Caco-2 (cell line): Measurements from ENCODE around the gene ANP32E. TPM values are rescaled to one million over a fixed set of nuclear protein-coding genes. Genes with fewer than 3 reads are reported as not detected.

Source experiments
- BruUV-seq: library from RNA; stranded (reverse); fragments of 400-500 nt; replicated peaks from 2 replicates; lab custom pipeline; 2021; lab: Mats Ljungman, UMichigan
- CTCF ChIA-PET: fragments of 300-600 bp; sonication (Branson Sonifier 250); formaldehyde crosslinking; loops from one replicate; lab custom pipeline; 2022; ENCODE audit warnings: antibody characterized with exemption; lab: Charles Lee
- POLR2A ChIA-PET: fragments of 300-600 bp; sonication (Branson Sonifier 250); formaldehyde crosslinking; loops from one replicate; lab custom pipeline; 2022; ENCODE audit warnings: antibody characterized with exemption; lab: Charles Lee
- DNase-seq, 2 experiments: peaks; one replicate each; pipeline versions ENCODE4 v3.0.0 to v3.0.0-alpha.2; 2020 to 2022
- H3K27me3 ChIP-seq: replicated peaks from 2 replicates; pipeline ENCODE4 v1.6.0; 2011; ENCODE audit warnings: low read length; ENCODE audit not compliant: control insufficient read depth, insufficient read depth
- H3K36me3 ChIP-seq: 2 replicates; pipeline ENCODE4 v1.5.1; 2011; ENCODE audit warnings: low read length; ENCODE audit not compliant: control insufficient read depth, insufficient read depth
- H3K4me1 ChIP-seq: fragments of 250-450 bp; sonication (Bioruptor Pico); 2 replicates; pipeline ENCODE4 v1.5.1; 2020; ENCODE audit warnings: mild to moderate bottlenecking
- H3K4me3 ChIP-seq: 2 replicates; pipeline ENCODE4 v1.5.1; 2011; ENCODE audit warnings: low read depth, mild to moderate bottlenecking, control low read depth, low read length
- H3K9me3 ChIP-seq: fragments of 250-450 bp; sonication (Bioruptor Pico); 2 replicates; pipeline ENCODE4 v1.5.1; 2020; ENCODE audit warnings: mild to moderate bottlenecking, moderate library complexity
- H3K27ac Mint-ChIP-seq: one replicate; pipeline ENCODE4 v1.8.0; 2022; ENCODE audit warnings: mixed read lengths; ENCODE audit not compliant: unreplicated experiment
- H3K27me3 Mint-ChIP-seq: one replicate; pipeline ENCODE4 v1.8.0; 2022; ENCODE audit warnings: mixed read lengths; ENCODE audit not compliant: insufficient read depth, unreplicated experiment
- H3K36me3 Mint-ChIP-seq: one replicate; pipeline ENCODE4 v1.8.0; 2022; ENCODE audit warnings: mild to moderate bottlenecking, mixed read lengths; ENCODE audit not compliant: insufficient read depth, unreplicated experiment
- H3K4me1 Mint-ChIP-seq: one replicate; pipeline ENCODE4 v1.8.0; 2022; ENCODE audit warnings: low read depth, mixed read lengths; ENCODE audit not compliant: unreplicated experiment
- H3K4me3 Mint-ChIP-seq: one replicate; pipeline ENCODE4 v1.8.0; 2022; ENCODE audit warnings: mild to moderate bottlenecking, moderate library complexity, mixed read lengths; ENCODE audit not compliant: unreplicated experiment
- H3K9me3 Mint-ChIP-seq: one replicate; pipeline ENCODE4 v1.8.0; 2022; ENCODE audit warnings: mixed read lengths; ENCODE audit not compliant: unreplicated experiment
- intact Hi-C: fragments of 100-400 bp; cut with micrococcal nuclease; formaldehyde crosslinking; loops from one replicate; pipeline ENCODE4 v1.10.0; 2022; ENCODE audit not compliant: unreplicated experiment
- total RNA-seq: library from RNA; stranded (reverse); gene quantifications from 2 replicates; pipeline ENCODE4 v1.2.3, GENCODE V29; 2022
- TF ChIP-seq, protein P1 (sequence below), 2 experiments: fragments of 200-600 bp in 1 of 2; IDR thresholded peaks; 1 replicate in 1 of 2; 2 replicates in 1 of 2; pipeline versions ENCODE4 v1.5.1 to v1.8.0; 2011 to 2022; ENCODE audit warnings: antibody characterized with exemption in 1 of 2, control low read depth in 1 of 2, inconsistent platforms in 1 of 2, low read depth in 1 of 2, low read length in 1 of 2, mild to moderate bottlenecking in 1 of 2, moderate library complexity in 1 of 2; ENCODE audit not compliant: insufficient read depth in 1 of 2, severe bottlenecking in 1 of 2, unreplicated experiment in 1 of 2

ANP32E gene
- total RNA-seq, 1 experiment from 2014 or later: 26.8 TPM

DNA sequence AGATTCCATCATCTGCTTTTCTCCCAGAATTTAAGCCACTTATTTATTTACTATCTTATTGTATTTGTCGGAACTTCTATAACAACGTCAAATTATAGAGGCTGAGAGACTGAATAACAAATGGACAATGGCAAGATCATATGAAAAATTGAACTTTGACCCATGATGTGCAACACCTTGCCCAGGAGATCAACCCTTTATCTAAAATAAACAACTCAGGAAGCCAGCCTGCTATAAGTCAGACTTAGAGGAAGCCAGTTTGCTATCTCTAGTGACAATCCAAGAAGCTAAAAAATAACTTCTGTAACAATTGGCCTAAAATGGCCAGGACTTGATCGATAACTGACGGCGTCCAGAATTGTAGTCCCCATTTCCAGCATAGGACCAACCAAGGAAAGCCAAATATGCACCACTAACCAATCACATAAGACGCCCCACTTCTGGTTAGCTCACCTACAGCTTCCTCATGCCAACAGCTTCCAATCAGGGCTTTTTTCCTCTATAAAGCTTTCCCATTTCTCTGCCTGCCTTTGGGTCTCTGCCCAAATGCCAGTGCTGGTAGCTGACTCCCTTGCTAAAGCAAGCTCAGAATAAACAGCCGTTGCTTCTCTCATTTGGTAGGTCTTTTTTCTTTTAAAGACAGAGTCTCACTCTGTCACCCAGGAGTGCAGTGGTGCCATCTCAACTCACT, 28.5 kb downstream of the ANP32E start:
- ChIA-PET POLR2A (interaction anchor here (0.6 kb wide), 2 partner anchors 24 to 1210 kb away, joined by 3 read pairs; no protein-coding TSS in a partner anchor), CTCF (interaction anchor here (1.2 kb wide), 1 partner anchor 21 kb away, joined by 6 read pairs; no protein-coding TSS in a partner anchor)
- BruUV-seq: no TSS peak
- Histone ChIP-seq H3K4me1 (peaks cover 18% of the 10 kb centered on the region), H3K9me3 (peaks cover 4% of the 10 kb centered on the region; the same call in 1 of the 2 replicates), H3K27me3 (no peaks in the 10 kb centered on the region), H3K4me3 (no peak overlapping the region), H3K36me3 (no peaks in the 10 kb centered on the region)
- peak overlapping the region; percentile 27 for H3K4me3 Mint-ChIP-seq
- peak in 1 of 2 experiments; percentile 37 for DNase-seq
- intact Hi-C loops: no loop called here
- peaks cover 11% of the 10 kb centered on the region for H3K9me3 Mint-ChIP-seq
- H3K27ac Mint-ChIP-seq: no peak overlapping the region
- peaks cover 13% of the 10 kb centered on the region for H3K4me1 Mint-ChIP-seq
- no peaks in the 10 kb centered on the region for H3K27me3 Mint-ChIP-seq
- H3K36me3 Mint-ChIP-seq: no peaks in the 10 kb centered on the region
- TF ChIP-seq, protein P1, sequence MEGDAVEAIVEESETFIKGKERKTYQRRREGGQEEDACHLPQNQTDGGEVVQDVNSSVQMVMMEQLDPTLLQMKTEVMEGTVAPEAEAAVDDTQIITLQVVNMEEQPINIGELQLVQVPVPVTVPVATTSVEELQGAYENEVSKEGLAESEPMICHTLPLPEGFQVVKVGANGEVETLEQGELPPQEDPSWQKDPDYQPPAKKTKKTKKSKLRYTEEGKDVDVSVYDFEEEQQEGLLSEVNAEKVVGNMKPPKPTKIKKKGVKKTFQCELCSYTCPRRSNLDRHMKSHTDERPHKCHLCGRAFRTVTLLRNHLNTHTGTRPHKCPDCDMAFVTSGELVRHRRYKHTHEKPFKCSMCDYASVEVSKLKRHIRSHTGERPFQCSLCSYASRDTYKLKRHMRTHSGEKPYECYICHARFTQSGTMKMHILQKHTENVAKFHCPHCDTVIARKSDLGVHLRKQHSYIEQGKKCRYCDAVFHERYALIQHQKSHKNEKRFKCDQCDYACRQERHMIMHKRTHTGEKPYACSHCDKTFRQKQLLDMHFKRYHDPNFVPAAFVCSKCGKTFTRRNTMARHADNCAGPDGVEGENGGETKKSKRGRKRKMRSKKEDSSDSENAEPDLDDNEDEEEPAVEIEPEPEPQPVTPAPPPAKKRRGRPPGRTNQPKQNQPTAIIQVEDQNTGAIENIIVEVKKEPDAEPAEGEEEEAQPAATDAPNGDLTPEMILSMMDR (IDR thresholded peaks at IDR 0.05; ENCODE audit: insufficient read depth in 1 of 2, low read depth in 1 of 2, low read length in 1 of 2, severe bottlenecking in 1 of 2, unreplicated experiment in 1 of 2): no peak

DNA sequence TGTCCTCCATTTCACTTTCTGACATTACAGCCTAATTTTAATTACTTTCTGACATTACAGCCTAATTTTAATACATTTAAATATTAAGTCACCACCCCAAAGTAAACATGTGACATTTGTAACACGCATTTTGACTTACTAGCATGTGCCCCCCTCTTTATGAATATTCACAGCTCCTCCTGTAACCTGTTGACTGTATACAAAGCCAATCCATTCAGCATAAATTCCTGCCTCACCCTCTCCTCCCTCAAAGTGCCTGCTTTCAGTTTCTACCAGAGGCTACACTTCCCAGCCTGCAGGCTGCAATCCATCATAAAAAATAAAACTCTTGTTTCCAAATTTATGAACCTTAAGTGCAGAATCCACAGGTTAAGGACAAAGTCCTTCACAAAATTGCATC, 39.5 kb downstream of the ANP32E start:
- H3K9me3 ChIP-seq: no peaks in the 10 kb centered on the region
- no peaks in the 10 kb centered on the region for H3K36me3 ChIP-seq
- Mint-ChIP-seq H3K4me1 (no peaks in the 10 kb centered on the region), H3K9me3 (no peaks in the 10 kb centered on the region), H3K27me3 (no peaks in the 10 kb centered on the region), H3K4me3 (no peak overlapping the region), H3K27ac (no peak overlapping the region), H3K36me3 (peaks cover 4% of the 10 kb centered on the region)
- peaks cover 18% of the 10 kb centered on the region; the same call in 1 of the 2 replicates for H3K4me1 ChIP-seq
- intact Hi-C loops: no loop called here
- H3K27me3 ChIP-seq: no peaks in the 10 kb centered on the region
- ChIA-PET CTCF (no interaction called here), POLR2A (no interaction called here)
- H3K4me3 ChIP-seq: no peak overlapping the region
- TF ChIP-seq, protein P1 (IDR thresholded peaks at IDR 0.05; ENCODE audit: insufficient read depth in 1 of 2, low read depth in 1 of 2, low read length in 1 of 2, severe bottlenecking in 1 of 2, unreplicated experiment in 1 of 2): no peak
- BruUV-seq: no TSS peak
- DNase-seq: no peak

DNA sequence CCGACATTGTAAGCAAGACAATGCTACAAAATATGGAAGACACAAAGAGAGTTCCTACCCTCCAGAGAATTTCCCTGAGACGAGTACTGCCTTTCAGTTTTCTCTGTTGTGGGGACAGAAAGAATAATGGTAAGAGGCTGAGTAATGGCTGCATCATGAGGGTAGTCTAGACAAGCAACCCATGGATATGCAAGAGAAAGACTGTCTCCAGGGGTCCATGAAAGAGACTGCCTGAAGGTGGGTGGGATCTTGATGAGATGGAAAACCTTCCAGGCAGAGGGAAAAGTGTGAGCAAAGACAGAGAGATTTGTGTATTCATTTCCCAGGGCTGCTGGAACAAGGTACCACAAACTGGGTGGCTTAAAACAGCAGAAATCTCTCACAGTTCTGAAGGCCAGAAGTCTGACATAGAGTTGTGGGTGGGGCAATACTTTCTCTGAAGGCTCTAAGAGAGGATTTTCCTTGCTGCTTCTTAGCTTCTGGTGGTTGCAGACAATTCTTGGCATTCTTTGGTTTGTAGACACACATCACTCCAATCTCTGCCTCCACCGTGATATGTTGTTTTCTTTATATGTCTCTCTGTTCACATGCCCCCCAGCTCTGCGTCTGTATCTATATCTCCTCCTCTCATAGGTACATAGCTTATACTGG, 41.4 kb downstream of the ANP32E start:
- H3K9me3 Mint-ChIP-seq: no peaks in the 10 kb centered on the region
- H3K4me1 Mint-ChIP-seq: peaks cover 4% of the 10 kb centered on the region
- H3K9me3 ChIP-seq: no peaks in the 10 kb centered on the region
- no peaks in the 10 kb centered on the region for H3K36me3 ChIP-seq
- peaks cover 18% of the 10 kb centered on the region; the same call in 1 of the 2 replicates for H3K4me1 ChIP-seq
- BruUV-seq: no TSS peak
- ChIA-PET POLR2A (no interaction called here), CTCF (no interaction called here)
- H3K27me3 ChIP-seq: no peaks in the 10 kb centered on the region
- H3K27me3 Mint-ChIP-seq: no peaks in the 10 kb centered on the region
- H3K4me3 Mint-ChIP-seq: no peak overlapping the region
- peaks cover 4% of the 10 kb centered on the region for H3K36me3 Mint-ChIP-seq
- DNase-seq: no peak
- intact Hi-C loops: no loop called here
- H3K4me3 ChIP-seq: no peak overlapping the region
- no peak overlapping the region for H3K27ac Mint-ChIP-seq
- TF ChIP-seq, protein P1 (IDR thresholded peaks at IDR 0.05; ENCODE audit: insufficient read depth in 1 of 2, low read depth in 1 of 2, low read length in 1 of 2, severe bottlenecking in 1 of 2, unreplicated experiment in 1 of 2): no peak
